GM12873 (cell line): Measurements from ENCODE around the gene CAND2.

Experiments used
- TF ChIP-seq, protein P1 (sequence below): IDR thresholded peaks from 2 replicates; pipeline ENCODE4 v1.5.1; 2012; ENCODE audit warnings: low read depth, mild to moderate bottlenecking, moderate library complexity, low read length, control low read depth; ENCODE audit not compliant: insufficient read depth; ENCODE audit errors: missing control alignments

Gene CAND2

GRCh38 chr3:12782172-12782815 lies 14.2 kb upstream of the CAND2 start:
- TF ChIP-seq, protein P1, sequence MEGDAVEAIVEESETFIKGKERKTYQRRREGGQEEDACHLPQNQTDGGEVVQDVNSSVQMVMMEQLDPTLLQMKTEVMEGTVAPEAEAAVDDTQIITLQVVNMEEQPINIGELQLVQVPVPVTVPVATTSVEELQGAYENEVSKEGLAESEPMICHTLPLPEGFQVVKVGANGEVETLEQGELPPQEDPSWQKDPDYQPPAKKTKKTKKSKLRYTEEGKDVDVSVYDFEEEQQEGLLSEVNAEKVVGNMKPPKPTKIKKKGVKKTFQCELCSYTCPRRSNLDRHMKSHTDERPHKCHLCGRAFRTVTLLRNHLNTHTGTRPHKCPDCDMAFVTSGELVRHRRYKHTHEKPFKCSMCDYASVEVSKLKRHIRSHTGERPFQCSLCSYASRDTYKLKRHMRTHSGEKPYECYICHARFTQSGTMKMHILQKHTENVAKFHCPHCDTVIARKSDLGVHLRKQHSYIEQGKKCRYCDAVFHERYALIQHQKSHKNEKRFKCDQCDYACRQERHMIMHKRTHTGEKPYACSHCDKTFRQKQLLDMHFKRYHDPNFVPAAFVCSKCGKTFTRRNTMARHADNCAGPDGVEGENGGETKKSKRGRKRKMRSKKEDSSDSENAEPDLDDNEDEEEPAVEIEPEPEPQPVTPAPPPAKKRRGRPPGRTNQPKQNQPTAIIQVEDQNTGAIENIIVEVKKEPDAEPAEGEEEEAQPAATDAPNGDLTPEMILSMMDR: no peak

GRCh38 chr3:12785096-12785495 lies 11.4 kb upstream of the CAND2 start:
- TF ChIP-seq, protein P1: no peak

GRCh38 chr3:12787346-12787745 lies 9.1 kb upstream of the CAND2 start:
- TF ChIP-seq, protein P1: peak; percentile 71

- TF ChIP-seq, protein P1: no peak
Observed at GRCh38 chr3:12791430-12791829, 5.0 kb upstream of the CAND2 start.

- TF ChIP-seq, protein P1: no peak
Observed at GRCh38 chr3:12793701-12794100, 2.8 kb upstream of the CAND2 start.

DNA sequence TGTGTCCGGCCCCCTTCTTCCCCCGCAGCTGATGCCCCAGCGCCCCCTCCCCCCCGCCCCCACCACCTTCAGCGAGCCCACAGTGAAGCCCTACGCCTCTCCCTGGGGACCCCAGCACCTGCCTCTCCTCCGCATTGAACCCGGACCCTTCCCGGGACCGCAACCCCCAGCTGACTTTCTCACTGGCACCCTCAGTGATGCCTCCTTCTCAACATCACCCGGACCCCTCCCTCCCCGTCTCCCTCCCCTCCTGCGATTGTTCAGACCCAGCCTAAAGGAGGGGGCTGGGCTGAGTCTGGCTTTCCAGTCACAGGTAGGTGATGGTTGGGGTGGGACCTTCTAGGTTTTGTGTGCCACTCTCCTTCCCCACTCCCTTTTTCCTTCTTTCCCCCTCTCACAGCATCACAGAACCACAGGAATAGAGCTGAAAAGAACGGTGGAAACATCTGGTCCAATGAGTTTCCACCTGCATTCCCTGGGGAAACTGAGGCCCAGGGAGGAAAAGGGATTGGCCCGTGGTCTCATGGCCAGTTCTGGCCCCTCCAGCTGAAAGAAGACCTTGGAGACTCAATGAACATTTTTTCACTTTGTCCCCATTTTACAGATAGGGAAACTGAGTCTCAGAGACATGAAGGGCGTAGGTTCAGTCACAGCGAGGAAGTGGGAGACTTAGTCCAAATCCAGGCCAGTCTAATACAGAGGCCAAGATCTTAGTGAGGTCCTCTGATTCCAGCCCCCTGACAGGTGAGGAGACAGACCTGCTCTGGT lies 828 bp downstream of the CAND2 start:
- TF ChIP-seq, protein P1: no peak

DNA sequence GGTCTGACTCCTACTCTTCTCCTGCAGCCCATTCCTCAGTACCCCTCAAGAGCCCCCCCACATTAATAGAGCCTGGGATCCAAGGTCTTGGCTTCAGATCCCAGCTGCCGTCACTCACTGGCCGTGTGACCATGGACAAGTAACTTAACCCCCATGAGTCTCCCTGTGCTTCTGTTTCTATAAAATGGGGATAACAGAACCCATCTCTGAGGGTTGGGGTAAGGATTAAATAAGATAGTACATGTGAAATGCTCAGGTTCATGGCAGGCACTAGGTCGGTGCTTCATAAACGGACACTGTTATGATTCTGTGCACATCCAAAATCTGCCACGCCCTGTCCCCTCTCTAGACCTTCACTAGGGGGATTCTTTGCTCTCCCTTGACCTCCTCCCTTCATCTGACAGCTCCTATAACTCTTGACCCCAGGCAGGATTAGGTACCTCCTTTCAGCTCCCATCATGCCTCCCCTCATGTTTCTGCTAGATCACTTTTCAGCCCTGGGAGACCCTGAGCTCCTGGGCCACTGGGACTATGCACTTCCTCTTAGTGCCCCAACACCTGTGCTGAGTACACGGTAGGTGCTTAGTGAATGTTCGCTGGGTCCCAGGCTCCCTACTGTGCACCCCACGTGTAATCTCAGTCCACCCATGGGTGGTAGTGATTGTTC lies 1.5 kb downstream of the CAND2 start:
- TF ChIP-seq, protein P1: no peak
